HEK293 (cell line): ENCODE measurements around the gene TNNT3.

ENCODE experiments used
- ZNF121 ChIP-seq: fragments of 450-650 bp; formaldehyde crosslinking; IDR thresholded peaks from 2 replicates; pipeline ENCODE4 v1.5.1; 2016; ENCODE audit warnings: missing biosample characterization, missing genetic modification characterization
- ZNF302 ChIP-seq: fragments of 450-650 bp; formaldehyde crosslinking; IDR thresholded peaks from 2 replicates; pipeline ENCODE4 v1.5.1; 2016; ENCODE audit warnings: missing biosample characterization, missing genetic modification characterization, low read depth

GRCh38 chr11:1870326-1870696, 49.2 kb upstream of the TNNT3 start:
- TF ChIP-seq ZNF302 (tag by site-specific recombination): no peak
- no peak for TF ChIP-seq ZNF121
